ENCODE results near the gene KANK2.

Gene KANK2

GRCh38 chr19:11225815-11226214 is 28.5 kb upstream of the KANK2 start:
- no peak for DNase-seq (ENCODE audit: low read depth in 2 of 2)
- no peak overlapping the region for H3K4me3 ChIP-seq (replicated peaks in 1 of 2; ENCODE audit: low read depth in 2 of 2, low read length in 2 of 2)
- no peak for TF ChIP-seq CTCF (IDR thresholded peaks at IDR 0.05; ENCODE audit: low read depth, low read length)

GRCh38 chr19:11225172-11225571 is 27.8 kb upstream of the KANK2 start:
- TF ChIP-seq CTCF (IDR thresholded peaks at IDR 0.05; ENCODE audit: low read depth, low read length) = no peak
- H3K4me3 ChIP-seq (replicated peaks in 1 of 2; ENCODE audit: low read depth in 2 of 2, low read length in 2 of 2) = no peak overlapping the region
- DNase-seq (ENCODE audit: low read depth in 2 of 2) = no peak

GRCh38 chr19:11224429-11224828 is 27.1 kb upstream of the KANK2 start:
- DNase-seq (ENCODE audit: low read depth in 2 of 2) = no peak
- no peak overlapping the region for H3K4me3 ChIP-seq (replicated peaks in 1 of 2; ENCODE audit: low read depth in 2 of 2, low read length in 2 of 2)
- TF ChIP-seq CTCF (IDR thresholded peaks at IDR 0.05; ENCODE audit: low read depth, low read length) = no peak

- H3K4me3 ChIP-seq (replicated peaks in 1 of 2; ENCODE audit: low read depth in 2 of 2, low read length in 2 of 2) = no peak overlapping the region
- no peak for TF ChIP-seq CTCF (IDR thresholded peaks at IDR 0.05; ENCODE audit: low read depth, low read length)
- DNase-seq (ENCODE audit: low read depth in 2 of 2) = no peak
Observed at GRCh38 chr19:11223200-11223599, 25.9 kb upstream of the KANK2 start.

GRCh38 chr19:11221082-11221598 is 23.8 kb upstream of the KANK2 start:
- no peak for DNase-seq (ENCODE audit: low read depth in 2 of 2)
- no peak for TF ChIP-seq CTCF (IDR thresholded peaks at IDR 0.05; ENCODE audit: low read depth, low read length)
- H3K4me3 ChIP-seq (replicated peaks in 1 of 2; ENCODE audit: low read depth in 2 of 2, low read length in 2 of 2) = no peak overlapping the region

- no peak overlapping the region for H3K4me3 ChIP-seq (replicated peaks in 1 of 2; ENCODE audit: low read depth in 2 of 2, low read length in 2 of 2)
- no peak for DNase-seq (ENCODE audit: low read depth in 2 of 2)
- TF ChIP-seq CTCF (IDR thresholded peaks at IDR 0.05; ENCODE audit: low read depth, low read length) = no peak
Observed at GRCh38 chr19:11214387-11214786, 17.0 kb upstream of the KANK2 start.

- DNase-seq (ENCODE audit: low read depth in 2 of 2) = no peak
- H3K4me3 ChIP-seq (replicated peaks in 1 of 2; ENCODE audit: low read depth in 2 of 2, low read length in 2 of 2) = no peak overlapping the region
- TF ChIP-seq CTCF (IDR thresholded peaks at IDR 0.05; ENCODE audit: low read depth, low read length) = no peak
Observed at GRCh38 chr19:11210656-11210928, 13.2 kb upstream of the KANK2 start.

Data from cardiac fibroblast (primary cell).